ENCODE data around the gene GPR132. TPM values are rescaled to one million over a fixed set of nuclear protein-coding genes. Genes with fewer than 3 reads are reported as not detected.
"Not testable (repeated sequence)": the region's sequence is repeated elsewhere in the genome, so short reads cannot be mapped to it uniquely, and the experiment has no call there.

The GPR132 gene
- total RNA-seq, 6 experiments from 2014 or later: 0.11 to 0.84 (median 0.39) TPM

DNA sequence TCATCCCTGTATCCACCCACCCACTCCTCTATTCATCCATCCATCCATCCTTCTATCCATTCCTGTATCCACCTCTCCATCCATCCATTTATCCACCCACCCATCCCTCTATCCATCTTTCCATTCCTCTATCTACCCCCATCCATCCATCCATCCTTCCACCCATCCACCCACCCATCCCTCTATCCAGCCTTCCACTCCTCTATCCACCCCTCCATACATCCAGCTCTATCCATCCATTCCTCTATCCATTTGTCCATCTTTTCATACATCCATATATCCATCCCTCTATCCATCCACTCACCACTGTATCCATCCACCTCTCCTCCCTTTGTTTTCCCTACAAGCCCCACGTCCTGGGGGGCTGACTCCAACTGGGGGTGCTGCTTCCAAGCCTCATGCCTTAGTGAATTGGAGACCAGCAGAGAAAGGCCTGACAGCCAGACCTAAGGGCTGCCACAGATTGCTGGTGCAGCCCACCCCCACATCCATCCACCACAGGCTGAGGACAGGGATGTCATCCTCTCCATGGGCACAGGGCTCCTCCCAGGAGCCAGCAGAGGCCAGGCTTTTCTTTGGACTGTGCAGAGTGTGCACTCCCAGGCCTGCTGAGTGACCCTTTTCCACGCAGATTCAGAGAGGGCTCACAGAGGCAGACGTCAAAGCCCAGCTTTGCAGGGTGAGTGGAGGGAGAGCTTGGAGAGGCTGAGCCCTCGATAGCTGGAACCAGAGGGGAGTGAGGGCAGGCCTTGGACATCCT lies 18.9 kb upstream of the GPR132 start:
- no peak overlapping the region for H3K4me3 ChIP-seq
- TF ChIP-seq POLR2A (IDR thresholded peaks at IDR 0.05): no peak
- TF ChIP-seq, protein P1, sequence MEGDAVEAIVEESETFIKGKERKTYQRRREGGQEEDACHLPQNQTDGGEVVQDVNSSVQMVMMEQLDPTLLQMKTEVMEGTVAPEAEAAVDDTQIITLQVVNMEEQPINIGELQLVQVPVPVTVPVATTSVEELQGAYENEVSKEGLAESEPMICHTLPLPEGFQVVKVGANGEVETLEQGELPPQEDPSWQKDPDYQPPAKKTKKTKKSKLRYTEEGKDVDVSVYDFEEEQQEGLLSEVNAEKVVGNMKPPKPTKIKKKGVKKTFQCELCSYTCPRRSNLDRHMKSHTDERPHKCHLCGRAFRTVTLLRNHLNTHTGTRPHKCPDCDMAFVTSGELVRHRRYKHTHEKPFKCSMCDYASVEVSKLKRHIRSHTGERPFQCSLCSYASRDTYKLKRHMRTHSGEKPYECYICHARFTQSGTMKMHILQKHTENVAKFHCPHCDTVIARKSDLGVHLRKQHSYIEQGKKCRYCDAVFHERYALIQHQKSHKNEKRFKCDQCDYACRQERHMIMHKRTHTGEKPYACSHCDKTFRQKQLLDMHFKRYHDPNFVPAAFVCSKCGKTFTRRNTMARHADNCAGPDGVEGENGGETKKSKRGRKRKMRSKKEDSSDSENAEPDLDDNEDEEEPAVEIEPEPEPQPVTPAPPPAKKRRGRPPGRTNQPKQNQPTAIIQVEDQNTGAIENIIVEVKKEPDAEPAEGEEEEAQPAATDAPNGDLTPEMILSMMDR (IDR thresholded peaks at IDR 0.05): no peak
- peaks cover 0 to 9% of the 10 kb centered on the region in 2 donors for H3K27me3 ChIP-seq
- no peaks in the 10 kb centered on the region for H3K36me3 ChIP-seq
- WGBS (ENCODE audit: insufficient coverage, low coverage, low lambda C conversion rate, missing lambda C conversion rate): 47% methylated on average over 2 of the region's 4 CpGs
- intact Hi-C loops (cut with DNase I): loop anchor here in 1 of 2 donors (10.0 kb wide), 1 partner anchor 271 kb away; no protein-coding TSS in a partner anchor
- ATAC-seq (no peak), DNase-seq (no peak)
- H3K27ac ChIP-seq: no peak overlapping the region
- H3K4me1 ChIP-seq: peaks cover 0 to 4% (median under 1%) of the 10 kb centered on the region in 4 donors
- H3K9me3 ChIP-seq: no peaks in the 10 kb centered on the region

DNA sequence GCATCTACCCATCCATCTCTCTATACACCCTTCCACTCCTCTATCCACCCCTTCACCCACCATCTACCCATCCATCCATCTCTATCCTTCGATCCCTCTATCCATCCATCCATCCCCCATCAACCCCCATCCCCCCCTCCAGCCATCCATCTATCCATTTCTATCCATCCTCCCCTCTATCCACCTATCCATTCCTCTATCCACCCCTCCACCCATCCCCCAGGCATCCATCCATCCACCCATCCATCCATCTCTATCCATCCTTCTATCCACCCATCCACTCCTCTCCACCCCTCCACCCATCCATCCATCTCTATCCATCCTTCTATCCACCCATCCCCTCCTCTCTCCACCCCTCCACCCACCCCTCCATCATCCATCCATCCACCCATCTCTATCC lies 17.5 kb upstream of the GPR132 start:
- WGBS (ENCODE audit: insufficient coverage, low coverage, low lambda C conversion rate, missing lambda C conversion rate): 92% methylated on average over 1 of the region's 1 CpG
- ATAC-seq (no peak), DNase-seq (no peak)
- TF ChIP-seq, protein P1 (IDR thresholded peaks at IDR 0.05): no peak
- TF ChIP-seq POLR2A (IDR thresholded peaks at IDR 0.05): no peak
- Histone ChIP-seq H3K4me3 (no peak overlapping the region), H3K27me3 (peaks cover 0 to 4% of the 10 kb centered on the region in 2 donors), H3K36me3 (no peaks in the 10 kb centered on the region), H3K4me1 (peaks cover 0 to 4% (median 0%) of the 10 kb centered on the region in 4 donors), H3K9me3 (no peaks in the 10 kb centered on the region), H3K27ac (no peak overlapping the region)
- intact Hi-C loops (cut with DNase I): loop anchor here in 1 of 2 donors (10.0 kb wide), 1 partner anchor 272 kb away; no protein-coding TSS in a partner anchor

DNA sequence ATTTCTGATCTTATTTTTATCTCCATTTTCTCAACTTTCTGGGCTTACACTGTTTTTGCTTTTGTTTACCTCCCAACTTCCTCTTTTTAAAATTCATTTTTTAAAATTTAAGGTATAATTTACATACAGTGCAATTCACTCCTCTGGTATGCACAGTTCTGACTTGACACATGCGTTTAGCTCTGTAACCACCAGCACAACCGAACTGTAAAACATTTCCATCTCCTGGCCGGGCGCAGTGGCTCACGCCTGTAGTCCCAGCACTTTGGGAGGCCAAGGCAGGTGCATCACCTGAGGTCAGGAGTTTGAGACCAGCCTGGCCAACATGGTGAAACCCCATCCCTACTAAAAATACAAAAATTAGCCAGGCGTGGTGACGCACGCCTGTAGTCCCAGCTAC lies 16.2 kb upstream of the GPR132 start:
- WGBS (ENCODE audit: insufficient coverage, low coverage, low lambda C conversion rate, missing lambda C conversion rate): 55% methylated on average over 5 of the region's 8 CpGs
- H3K27ac ChIP-seq: not testable (repeated sequence)
- intact Hi-C loops (cut with DNase I): loop anchor here in 1 of 2 donors (10.0 kb wide), 1 partner anchor 273 kb away; no protein-coding TSS in a partner anchor

DNA sequence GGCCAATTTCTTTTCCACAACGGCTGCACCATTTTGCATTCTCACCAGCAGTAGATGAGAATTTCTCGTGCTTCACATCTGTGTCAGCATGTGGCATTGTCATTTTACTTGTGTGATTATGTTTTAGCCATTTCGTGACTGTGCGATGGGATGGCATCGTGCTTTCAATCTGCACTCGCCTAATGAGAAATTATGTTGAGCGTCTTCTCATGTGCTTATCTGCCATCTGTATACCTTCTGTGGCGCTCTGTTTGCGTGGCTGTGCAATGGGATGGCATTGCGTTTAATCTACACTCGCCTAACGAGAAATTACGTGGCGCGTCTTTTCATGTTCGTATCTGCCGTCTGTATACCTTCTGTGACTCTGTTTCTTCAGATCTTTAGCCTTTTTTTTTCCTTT lies 14.9 kb upstream of the GPR132 start:
- Histone ChIP-seq H3K27me3 (no peaks in the 10 kb centered on the region), H3K4me1 (no peaks in the 10 kb centered on the region), H3K4me3 (no peak overlapping the region), H3K27ac (no peak overlapping the region), H3K9me3 (no peaks in the 10 kb centered on the region), H3K36me3 (no peaks in the 10 kb centered on the region)
- TF ChIP-seq POLR2A (IDR thresholded peaks at IDR 0.05): no peak
- TF ChIP-seq, protein P1 (IDR thresholded peaks at IDR 0.05): no peak
- intact Hi-C loops (cut with DNase I): loop anchor here in 1 of 2 donors (10.0 kb wide), 1 partner anchor 275 kb away; no protein-coding TSS in a partner anchor
- no peak for DNase-seq
- ATAC-seq: no peak
- WGBS (ENCODE audit: insufficient coverage, low coverage, low lambda C conversion rate, missing lambda C conversion rate): 84% methylated on average over 17 of the region's 17 CpGs

More for the DNA sequence above, 16.2 kb upstream of the GPR132 start:
- H3K4me3 ChIP-seq, H3K9me3 ChIP-seq, DNase-seq, H3K27me3 ChIP-seq, H3K36me3 ChIP-seq, H3K4me1 ChIP-seq, ATAC-seq: not testable (repeated sequence)

DNA sequence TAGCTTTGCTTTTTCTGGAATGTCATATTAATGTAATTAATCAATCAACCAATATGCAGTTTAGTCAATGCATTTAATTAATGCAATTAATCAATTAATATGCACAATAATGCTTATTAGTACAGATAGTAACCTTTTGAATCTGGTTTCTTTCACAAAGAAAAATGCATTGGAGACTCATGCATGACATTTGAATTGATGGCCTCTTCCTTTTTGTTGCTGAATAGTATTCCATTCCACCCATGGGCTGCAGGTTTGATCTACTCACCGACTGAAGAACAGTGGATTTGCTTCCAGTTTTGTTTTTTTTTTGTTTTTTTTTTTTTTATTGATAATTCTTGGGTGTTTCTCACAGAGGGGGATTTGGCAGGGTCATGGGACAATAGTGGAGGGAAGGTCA lies 13.1 kb upstream of the GPR132 start:
- intact Hi-C loops (cut with DNase I): no loop called here
- no peaks in the 10 kb centered on the region for H3K27me3 ChIP-seq
- H3K27ac ChIP-seq: no peak overlapping the region
- H3K9me3 ChIP-seq: no peaks in the 10 kb centered on the region
- H3K4me3 ChIP-seq: no peak overlapping the region
- no peak for ATAC-seq
- 78% methylated on average over 1 of the region's 1 CpG for WGBS (ENCODE audit: insufficient coverage, low coverage, low lambda C conversion rate, missing lambda C conversion rate)
- no peaks in the 10 kb centered on the region for H3K4me1 ChIP-seq
- no peak for DNase-seq
- no peak for TF ChIP-seq POLR2A (IDR thresholded peaks at IDR 0.05)
- TF ChIP-seq, protein P1 (IDR thresholded peaks at IDR 0.05): no peak
- no peaks in the 10 kb centered on the region for H3K36me3 ChIP-seq
